ENCODE data around the gene ANKRD22. TPM values are rescaled to one million over a fixed set of nuclear protein-coding genes. Genes with fewer than 3 reads are reported as not detected.

The ANKRD22 gene
- total RNA-seq, 1 donor from 2014 or later = not detected

DNA sequence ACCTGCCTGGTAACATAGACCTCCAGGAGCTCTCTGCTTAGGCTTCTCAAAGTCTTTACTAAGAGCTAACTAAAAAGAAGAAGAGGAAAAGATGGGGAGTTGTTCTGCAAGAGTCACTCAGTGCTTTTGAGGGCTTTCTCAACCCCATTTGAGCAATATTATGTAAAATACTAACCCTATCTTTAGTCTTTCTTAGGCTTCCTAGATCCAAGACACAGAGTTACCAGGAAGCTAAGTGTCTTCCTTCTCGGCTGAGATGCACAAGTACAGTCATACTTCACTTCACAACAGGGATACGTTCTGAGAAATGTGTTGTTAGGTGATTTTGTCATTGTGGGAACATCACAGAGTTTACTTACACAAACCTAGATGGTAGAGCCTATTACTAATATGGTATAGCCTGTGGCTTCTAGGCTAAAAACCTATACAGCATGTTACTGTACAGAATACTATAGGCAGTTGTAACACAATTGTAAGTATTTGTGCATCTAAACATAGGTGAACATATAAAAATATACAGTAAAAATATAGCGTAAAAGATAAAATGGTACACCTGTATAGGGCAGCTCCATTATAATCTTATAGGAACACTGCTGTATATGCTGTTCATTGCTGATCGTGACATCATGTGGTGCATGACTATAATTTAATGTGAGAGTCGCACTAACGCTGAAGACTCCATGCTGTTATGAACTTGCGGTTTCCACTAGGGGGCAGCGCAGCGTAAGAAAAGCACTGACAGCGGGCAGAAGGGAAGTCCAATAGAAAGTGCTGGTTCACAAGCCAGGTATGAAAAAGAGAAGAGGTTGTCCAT is 16.3 kb downstream of the ANKRD22 start:
- Mint-ChIP-seq H3K4me3 (no peak overlapping the region), H3K9me3 (no peaks in the 10 kb centered on the region), H3K36me3 (ENCODE audit: low read depth) (no peaks in the 10 kb centered on the region), H3K27me3 (ENCODE audit: low read depth) (peaks cover 9% of the 10 kb centered on the region), H3K27ac (ENCODE audit: unreplicated experiment) (no peak overlapping the region), H3K4me1 (no peaks in the 10 kb centered on the region)
- TF ChIP-seq, protein P1, sequence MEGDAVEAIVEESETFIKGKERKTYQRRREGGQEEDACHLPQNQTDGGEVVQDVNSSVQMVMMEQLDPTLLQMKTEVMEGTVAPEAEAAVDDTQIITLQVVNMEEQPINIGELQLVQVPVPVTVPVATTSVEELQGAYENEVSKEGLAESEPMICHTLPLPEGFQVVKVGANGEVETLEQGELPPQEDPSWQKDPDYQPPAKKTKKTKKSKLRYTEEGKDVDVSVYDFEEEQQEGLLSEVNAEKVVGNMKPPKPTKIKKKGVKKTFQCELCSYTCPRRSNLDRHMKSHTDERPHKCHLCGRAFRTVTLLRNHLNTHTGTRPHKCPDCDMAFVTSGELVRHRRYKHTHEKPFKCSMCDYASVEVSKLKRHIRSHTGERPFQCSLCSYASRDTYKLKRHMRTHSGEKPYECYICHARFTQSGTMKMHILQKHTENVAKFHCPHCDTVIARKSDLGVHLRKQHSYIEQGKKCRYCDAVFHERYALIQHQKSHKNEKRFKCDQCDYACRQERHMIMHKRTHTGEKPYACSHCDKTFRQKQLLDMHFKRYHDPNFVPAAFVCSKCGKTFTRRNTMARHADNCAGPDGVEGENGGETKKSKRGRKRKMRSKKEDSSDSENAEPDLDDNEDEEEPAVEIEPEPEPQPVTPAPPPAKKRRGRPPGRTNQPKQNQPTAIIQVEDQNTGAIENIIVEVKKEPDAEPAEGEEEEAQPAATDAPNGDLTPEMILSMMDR (conservative IDR thresholded peaks at IDR 0.05) = peak; percentile 98
- DNase-seq (ENCODE audit: low read depth, low spot score) = peak; percentile 79

- H3K27ac Mint-ChIP-seq (ENCODE audit: unreplicated experiment) = no peak overlapping the region
- TF ChIP-seq, protein P1 (conservative IDR thresholded peaks at IDR 0.05) = no peak
- DNase-seq (ENCODE audit: low read depth, low spot score) = no peak
Observed at GRCh38 chr10:88833723-88834122, 17.9 kb downstream of the ANKRD22 start.

GRCh38 chr10:88833156-88833555 is 18.5 kb downstream of the ANKRD22 start:
- TF ChIP-seq, protein P1 (conservative IDR thresholded peaks at IDR 0.05) = no peak
- no peak for DNase-seq (ENCODE audit: low read depth, low spot score)
- H3K4me3 Mint-ChIP-seq = no peak overlapping the region
- H3K27me3 Mint-ChIP-seq (ENCODE audit: low read depth) = peaks cover 9% of the 10 kb centered on the region
- H3K36me3 Mint-ChIP-seq (ENCODE audit: low read depth) = no peaks in the 10 kb centered on the region
- H3K4me1 Mint-ChIP-seq = no peaks in the 10 kb centered on the region
- no peaks in the 10 kb centered on the region for H3K9me3 Mint-ChIP-seq
- H3K27ac Mint-ChIP-seq (ENCODE audit: unreplicated experiment) = no peak overlapping the region

More at GRCh38 chr10:88833723-88834122, 17.9 kb downstream of the ANKRD22 start:
- Mint-ChIP-seq H3K36me3 (ENCODE audit: low read depth) (no peaks in the 10 kb centered on the region), H3K9me3 (no peaks in the 10 kb centered on the region), H3K4me3 (no peak overlapping the region), H3K4me1 (no peaks in the 10 kb centered on the region), H3K27me3 (ENCODE audit: low read depth) (peaks cover 9% of the 10 kb centered on the region)

GRCh38 chr10:88832376-88832775 is 19.3 kb downstream of the ANKRD22 start:
- TF ChIP-seq, protein P1 (conservative IDR thresholded peaks at IDR 0.05) = no peak
- Mint-ChIP-seq H3K27me3 (ENCODE audit: low read depth) (peaks cover 9% of the 10 kb centered on the region), H3K36me3 (ENCODE audit: low read depth) (no peaks in the 10 kb centered on the region), H3K4me1 (no peaks in the 10 kb centered on the region), H3K4me3 (no peak overlapping the region), H3K27ac (ENCODE audit: unreplicated experiment) (no peak overlapping the region), H3K9me3 (no peaks in the 10 kb centered on the region)
- DNase-seq (ENCODE audit: low read depth, low spot score) = no peak

- H3K4me3 Mint-ChIP-seq = no peak overlapping the region
- H3K4me1 Mint-ChIP-seq = no peaks in the 10 kb centered on the region
- DNase-seq (ENCODE audit: low read depth, low spot score) = no peak
- no peak overlapping the region for H3K27ac Mint-ChIP-seq (ENCODE audit: unreplicated experiment)
- H3K36me3 Mint-ChIP-seq (ENCODE audit: low read depth) = no peaks in the 10 kb centered on the region
- peaks cover 9% of the 10 kb centered on the region for H3K27me3 Mint-ChIP-seq (ENCODE audit: low read depth)
- no peaks in the 10 kb centered on the region for H3K9me3 Mint-ChIP-seq
- TF ChIP-seq, protein P1 (conservative IDR thresholded peaks at IDR 0.05) = no peak
Observed at GRCh38 chr10:88831709-88832108, 19.9 kb downstream of the ANKRD22 start.
